Activated T-helper 1 cell treated with anti-CD3 and anti-CD28 coated beads, Interleukin-12 subunit alpha, Interleukin-12 subunit beta, Interleukin-2, Interleukin-4 antibody, amounts not matched to agents 30 ng/mL and 10 ng/mL and 1 ng/mL, durations not matched to agents 14 hours and 24 hours and 36 hours (primary cell): ENCODE measurements around the gene ELOVL6. TPM values are rescaled to one million over a fixed set of nuclear protein-coding genes. Genes with fewer than 3 reads are reported as not detected.
A peak's percentile ranks its signal among the peaks of the same experiment; 100 is the strongest.

Source experiments
- DNase-seq: peaks from one replicate; pipeline ENCODE4 v3.0.0; 2021; ENCODE audit warnings: low spot score
- H3K27ac Mint-ChIP-seq: one replicate; pipeline ENCODE4 v1.8.0; 2021; ENCODE audit warnings: mild to moderate bottlenecking, mixed read lengths
- H3K27me3 Mint-ChIP-seq: one replicate; pipeline ENCODE4 v1.8.0; 2022; ENCODE audit warnings: mild to moderate bottlenecking, moderate library complexity, mixed read lengths; ENCODE audit not compliant: insufficient read depth
- H3K36me3 Mint-ChIP-seq: one replicate; pipeline ENCODE4 v1.8.0; 2021; ENCODE audit warnings: low read depth, mixed read lengths
- H3K4me1 Mint-ChIP-seq: one replicate; pipeline ENCODE4 v1.8.0; 2021; ENCODE audit warnings: low read depth, mixed read lengths
- H3K4me3 Mint-ChIP-seq: one replicate; pipeline ENCODE4 v1.8.0; 2021; ENCODE audit warnings: mild to moderate bottlenecking, moderate library complexity, mixed read lengths
- H3K9me3 Mint-ChIP-seq: one replicate; pipeline ENCODE4 v1.8.0; 2021; ENCODE audit warnings: mixed read lengths
- intact Hi-C: fragments of 100-400 bp; cut with micrococcal nuclease; formaldehyde crosslinking; loops from one replicate; pipeline ENCODE4 v1.15.1; 2024
- total RNA-seq: library from RNA; stranded (reverse); gene quantifications from 2 replicates; pipeline ENCODE4 v1.2.3, GENCODE V29; 2022

Gene ELOVL6
- total RNA-seq, 1 donor from 2014 or later: 19.1 TPM

DNA sequence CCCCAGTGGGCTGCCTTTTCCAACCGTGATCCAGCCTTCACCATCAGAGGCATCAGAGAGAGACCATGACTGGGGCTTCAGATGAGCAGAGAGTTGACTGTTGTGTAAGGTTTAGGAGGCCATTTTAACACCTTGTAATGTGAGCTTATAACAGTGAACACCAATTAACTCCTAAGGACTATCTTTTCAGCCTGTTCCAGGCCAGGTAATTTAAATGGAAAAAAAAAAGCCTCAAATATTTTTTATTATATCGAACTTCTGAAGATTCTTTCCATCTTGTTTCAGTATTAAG is 13.3 kb upstream of the ELOVL6 start:
- peaks cover 2% of the 10 kb centered on the region for H3K27me3 Mint-ChIP-seq
- no peak for DNase-seq
- H3K4me3 Mint-ChIP-seq: no peak overlapping the region
- H3K4me1 Mint-ChIP-seq: peaks cover 8% of the 10 kb centered on the region
- intact Hi-C loops: loop anchor here (1.0 to 5.0 kb wide), 5 partner anchors 13 to 306 kb away; partner anchors contain the start of gene ELOVL6
- no peaks in the 10 kb centered on the region for H3K36me3 Mint-ChIP-seq
- H3K9me3 Mint-ChIP-seq: no peaks in the 10 kb centered on the region
- no peak overlapping the region for H3K27ac Mint-ChIP-seq

DNA sequence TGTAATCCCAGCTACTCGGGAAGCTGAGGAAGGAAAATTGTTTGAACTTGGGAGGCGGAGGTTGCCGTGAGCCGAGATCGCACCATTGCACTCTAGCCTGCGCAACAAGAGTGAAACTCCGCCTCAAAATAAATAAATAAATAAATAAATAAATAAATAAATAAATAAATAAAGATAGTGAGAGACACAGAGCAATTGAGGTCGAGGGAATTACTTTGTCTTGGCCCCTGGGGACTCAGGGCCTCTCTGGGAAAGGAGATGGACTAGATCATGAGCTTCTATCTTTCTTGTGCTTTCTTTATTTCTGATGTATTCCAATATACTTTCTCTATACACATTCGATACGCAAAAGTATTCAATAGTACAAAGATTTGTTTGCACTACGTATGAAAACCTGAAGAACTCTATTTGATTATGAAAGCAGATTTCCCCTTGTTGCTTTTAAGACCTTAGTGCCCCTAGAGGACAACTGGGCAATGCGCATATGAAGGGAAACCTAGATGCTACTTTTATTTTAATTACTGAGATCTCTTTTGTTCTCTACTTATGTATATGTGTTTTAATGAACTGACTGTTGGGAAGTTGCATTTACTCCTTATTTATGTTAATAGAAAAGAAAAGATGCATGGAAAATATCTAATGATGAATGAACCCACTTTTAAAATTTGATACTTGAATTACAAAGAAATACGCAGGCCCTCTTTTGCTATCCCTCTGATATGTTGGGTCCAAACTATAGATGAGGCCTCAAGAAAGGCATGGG is 12.8 kb upstream of the ELOVL6 start:
- peaks cover 4% of the 10 kb centered on the region for H3K27me3 Mint-ChIP-seq
- DNase-seq: no peak
- no peak overlapping the region for H3K4me3 Mint-ChIP-seq
- intact Hi-C loops: loop anchor here (1.0 to 5.0 kb wide), 5 partner anchors 13 to 306 kb away; partner anchors contain the start of gene ELOVL6
- no peaks in the 10 kb centered on the region for H3K9me3 Mint-ChIP-seq
- H3K36me3 Mint-ChIP-seq: no peaks in the 10 kb centered on the region
- H3K27ac Mint-ChIP-seq: no peak overlapping the region
- H3K4me1 Mint-ChIP-seq: peaks cover 11% of the 10 kb centered on the region

- Mint-ChIP-seq H3K27me3 (peaks cover 4% of the 10 kb centered on the region), H3K4me1 (peaks cover 11% of the 10 kb centered on the region), H3K27ac (no peak overlapping the region), H3K9me3 (no peaks in the 10 kb centered on the region), H3K36me3 (no peaks in the 10 kb centered on the region), H3K4me3 (no peak overlapping the region)
- no peak for DNase-seq
- intact Hi-C loops: no loop called here
Observed at GRCh38 chr4:110208419-110208818, 10.0 kb upstream of the ELOVL6 start.

GRCh38 chr4:110207233-110207632 is 8.8 kb upstream of the ELOVL6 start:
- Mint-ChIP-seq H3K27me3 (peaks cover 6% of the 10 kb centered on the region), H3K36me3 (no peaks in the 10 kb centered on the region), H3K4me3 (no peak overlapping the region), H3K4me1 (peaks cover 11% of the 10 kb centered on the region), H3K9me3 (no peaks in the 10 kb centered on the region), H3K27ac (no peak overlapping the region)
- intact Hi-C loops: no loop called here
- DNase-seq: no peak

DNA sequence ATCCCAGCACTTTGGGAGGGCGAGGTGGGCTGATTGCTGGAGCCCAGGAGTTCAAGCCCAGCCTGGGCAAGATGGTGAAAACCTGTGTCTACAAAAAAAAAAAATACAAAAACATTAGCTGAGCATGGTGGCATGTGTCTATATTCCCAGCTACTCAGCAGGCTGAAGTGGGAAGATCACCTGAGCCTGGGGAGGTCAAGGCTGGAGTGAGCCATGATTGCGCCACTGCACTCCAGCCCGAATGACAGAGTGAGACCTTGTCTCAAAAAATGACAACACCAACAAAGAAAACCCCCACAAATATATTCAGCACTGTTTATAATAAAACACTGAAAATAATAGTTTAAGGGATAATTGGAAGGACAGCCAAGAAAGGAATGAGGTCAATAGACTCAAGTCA is 3.6 kb upstream of the ELOVL6 start:
- H3K4me1 Mint-ChIP-seq: peaks cover 17% of the 10 kb centered on the region
- intact Hi-C loops: no loop called here
- no peak for DNase-seq
- H3K36me3 Mint-ChIP-seq: peaks cover 3% of the 10 kb centered on the region
- no peaks in the 10 kb centered on the region for H3K9me3 Mint-ChIP-seq
- H3K27ac Mint-ChIP-seq: no peak overlapping the region
- no peak overlapping the region for H3K4me3 Mint-ChIP-seq
- H3K27me3 Mint-ChIP-seq: peaks cover 7% of the 10 kb centered on the region

DNA sequence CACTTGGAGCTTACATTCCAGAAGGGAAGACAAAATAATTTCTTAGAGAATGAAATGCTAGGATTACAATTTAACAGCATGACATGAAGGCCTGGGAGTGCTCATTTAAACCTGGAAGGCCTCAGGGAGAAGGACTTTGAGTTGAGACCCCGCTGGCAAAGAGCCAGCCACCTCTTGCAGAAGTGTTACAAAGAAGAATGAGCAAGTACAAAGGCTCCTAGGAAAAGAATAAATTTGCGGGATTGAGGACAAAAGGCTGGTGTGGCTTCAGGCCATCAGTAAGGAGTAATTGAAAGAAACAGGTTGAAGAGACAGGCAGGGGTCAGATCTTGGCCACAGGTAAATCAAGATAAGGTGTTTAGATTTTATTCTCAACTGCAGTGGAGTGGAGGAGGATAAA is 3.1 kb upstream of the ELOVL6 start:
- Mint-ChIP-seq H3K36me3 (peaks cover 3% of the 10 kb centered on the region), H3K27ac (no peak overlapping the region), H3K4me3 (no peak overlapping the region), H3K9me3 (no peaks in the 10 kb centered on the region), H3K27me3 (peaks cover 5% of the 10 kb centered on the region), H3K4me1 (peaks cover 11% of the 10 kb centered on the region)
- no peak for DNase-seq
- intact Hi-C loops: no loop called here

GRCh38 chr4:110200689-110201088 is 2.3 kb upstream of the ELOVL6 start:
- Mint-ChIP-seq H3K36me3 (peaks cover 6% of the 10 kb centered on the region), H3K27ac (no peak overlapping the region), H3K9me3 (no peaks in the 10 kb centered on the region), H3K4me1 (peaks cover 15% of the 10 kb centered on the region), H3K27me3 (peaks cover 5% of the 10 kb centered on the region), H3K4me3 (no peak overlapping the region)
- DNase-seq: no peak
- intact Hi-C loops: no loop called here

DNA sequence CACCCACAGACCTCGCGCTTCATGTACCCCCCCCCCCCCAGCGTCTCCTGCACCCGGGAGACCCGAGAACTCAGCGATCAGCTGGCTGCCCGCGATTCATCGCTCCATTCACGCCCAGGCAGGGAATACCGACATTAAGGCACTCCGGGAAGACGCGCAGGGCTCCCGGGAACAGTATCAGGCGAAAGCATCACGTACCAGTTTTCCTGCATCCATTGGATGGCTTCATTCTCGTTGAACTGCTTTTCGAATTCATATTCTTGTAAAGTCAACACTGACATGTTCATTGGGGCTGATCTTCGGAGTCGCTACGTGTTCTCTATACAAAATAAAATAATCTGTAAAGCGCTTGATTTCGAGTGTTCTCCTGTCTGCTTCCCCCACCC is 373 bp downstream of the ELOVL6 start:
- peaks cover 5% of the 10 kb centered on the region for H3K27me3 Mint-ChIP-seq
- intact Hi-C loops: loop anchor here (1.0 to 10.0 kb wide), 6 partner anchors 13 to 1573 kb away; partner anchors contain the start of gene RPL34
- H3K27ac Mint-ChIP-seq: peak overlapping the region; percentile 99
- peaks cover 35% of the 10 kb centered on the region for H3K4me1 Mint-ChIP-seq
- no peaks in the 10 kb centered on the region for H3K9me3 Mint-ChIP-seq
- H3K36me3 Mint-ChIP-seq: peaks cover 7% of the 10 kb centered on the region
- no peak for DNase-seq
- peak overlapping the region; percentile 97 for H3K4me3 Mint-ChIP-seq

GRCh38 chr4:110197529-110198042 is 829 bp downstream of the ELOVL6 start:
- H3K4me3 Mint-ChIP-seq: peak overlapping the region; percentile 97
- peak; percentile 30 for DNase-seq
- H3K27me3 Mint-ChIP-seq: peaks cover 3% of the 10 kb centered on the region
- peak overlapping the region; percentile 99 for H3K27ac Mint-ChIP-seq
- H3K36me3 Mint-ChIP-seq: peaks cover 10% of the 10 kb centered on the region
- intact Hi-C loops: loop anchor here (1.0 to 10.0 kb wide), 14 partner anchors 14 to 1573 kb away; partner anchors contain the start of genes RPL34 and SEC24B
- no peaks in the 10 kb centered on the region for H3K9me3 Mint-ChIP-seq
- H3K4me1 Mint-ChIP-seq: peaks cover 38% of the 10 kb centered on the region

DNA sequence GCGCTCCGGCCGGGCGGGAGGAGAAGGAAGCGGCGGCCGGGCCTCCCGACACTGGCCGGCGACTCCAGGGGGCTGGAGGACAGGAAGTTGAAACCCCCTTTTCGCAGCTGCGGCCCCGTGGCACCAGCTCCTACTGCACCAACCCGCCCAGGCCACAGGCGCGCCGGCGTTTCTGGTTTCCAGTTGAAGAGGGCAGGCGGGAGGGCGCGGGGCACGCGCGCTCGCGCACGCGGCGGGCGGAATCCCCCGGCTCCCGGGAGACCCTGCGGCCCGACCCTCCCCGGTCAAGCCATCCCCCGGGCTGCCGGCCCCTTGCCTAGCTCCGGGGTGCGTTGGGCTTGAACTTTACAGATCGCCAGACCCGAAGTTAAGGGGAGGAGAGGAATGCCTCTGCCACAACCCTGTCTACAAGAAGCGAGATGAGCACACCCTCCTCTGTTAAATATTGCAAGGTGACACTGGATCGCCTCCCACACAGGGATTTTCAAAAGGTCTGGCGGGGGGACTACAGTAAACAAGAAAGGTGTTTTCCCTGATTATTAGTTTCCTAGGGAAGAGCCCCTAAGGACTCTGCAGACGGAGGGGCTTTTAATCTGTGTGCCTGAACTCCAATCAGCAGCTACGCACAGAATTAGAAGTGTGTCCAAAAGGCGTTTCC is 1.4 kb downstream of the ELOVL6 start:
- peak overlapping the region; percentile 97 for H3K4me3 Mint-ChIP-seq
- H3K4me1 Mint-ChIP-seq: peaks cover 44% of the 10 kb centered on the region
- peak overlapping the region; percentile 99 for H3K27ac Mint-ChIP-seq
- H3K36me3 Mint-ChIP-seq: peaks cover 15% of the 10 kb centered on the region
- DNase-seq: peak; percentile 54
- no peaks in the 10 kb centered on the region for H3K9me3 Mint-ChIP-seq
- peaks cover 3% of the 10 kb centered on the region for H3K27me3 Mint-ChIP-seq
- intact Hi-C loops: loop anchor here (1.0 to 10.0 kb wide), 11 partner anchors 32 to 1572 kb away; partner anchors contain the start of genes RPL34 and SEC24B

DNA sequence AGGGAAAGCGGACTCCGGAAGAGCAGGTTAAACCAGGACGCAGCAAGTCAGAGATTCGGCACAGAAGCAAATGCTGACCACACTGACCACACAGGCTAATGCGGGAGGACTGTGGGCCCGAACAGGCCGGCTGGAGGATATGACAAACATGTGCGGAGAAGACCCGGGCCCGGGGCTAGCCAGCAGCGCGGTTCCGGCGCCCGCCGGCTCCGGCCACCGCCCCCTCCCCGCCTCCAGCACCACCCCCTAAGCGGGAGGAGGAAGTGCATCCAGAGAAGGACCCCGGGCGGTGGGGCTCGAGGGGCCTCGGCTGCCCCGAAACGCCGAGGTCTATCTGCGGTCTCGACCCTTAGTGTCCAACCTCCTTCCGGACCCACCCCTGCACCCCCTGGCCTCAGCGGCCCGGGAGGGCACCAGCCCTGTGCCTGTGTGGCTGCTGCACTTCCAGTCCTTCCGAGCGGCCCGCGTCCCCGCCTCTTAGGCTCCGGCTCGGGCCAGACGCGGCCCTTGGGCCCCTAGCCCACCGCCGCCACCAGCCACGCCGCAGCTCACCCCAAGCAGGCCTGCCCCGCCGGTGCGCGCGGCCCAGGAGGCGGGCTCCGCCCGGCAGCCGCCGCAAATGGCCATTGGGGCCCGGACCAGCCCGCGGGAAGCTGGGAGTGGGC is 2.1 kb downstream of the ELOVL6 start:
- peak; percentile 31 for DNase-seq
- Mint-ChIP-seq H3K4me1 (peaks cover 50% of the 10 kb centered on the region), H3K27ac (peak overlapping the region; percentile 99), H3K4me3 (peak overlapping the region; percentile 97), H3K36me3 (peaks cover 18% of the 10 kb centered on the region), H3K9me3 (no peaks in the 10 kb centered on the region), H3K27me3 (peaks cover 3% of the 10 kb centered on the region)
- intact Hi-C loops: loop anchor here (2.0 to 10.0 kb wide), 5 partner anchors 321 to 1572 kb away; partner anchors contain the start of genes RPL34 and SEC24B

- Mint-ChIP-seq H3K27me3 (peaks cover 3% of the 10 kb centered on the region), H3K27ac (peak overlapping the region; percentile 99), H3K4me3 (peak overlapping the region; percentile 96), H3K36me3 (peaks cover 22% of the 10 kb centered on the region), H3K4me1 (peaks cover 54% of the 10 kb centered on the region), H3K9me3 (no peaks in the 10 kb centered on the region)
- intact Hi-C loops: loop anchor here (2.0 to 10.0 kb wide), 5 partner anchors 322 to 1571 kb away; partner anchors contain the start of genes RPL34 and SEC24B
- no peak for DNase-seq
Observed at GRCh38 chr4:110195561-110196205, 2.7 kb downstream of the ELOVL6 start.
